HL-60 (cell line): ENCODE measurements around the gene ZFP36L1.

Experiments
- GABPA ChIP-seq: IDR thresholded peaks from 2 replicates; pipeline ENCODE4 v1.6.1; 2012; ENCODE audit warnings: low read depth
- POLR2AphosphoS5 ChIP-seq: IDR thresholded peaks from 2 replicates; pipeline ENCODE4 v1.6.1; 2012; ENCODE audit warnings: low read depth
- TF ChIP-seq, protein P1 (sequence below): IDR thresholded peaks from one replicate; pipeline ENCODE4 v1.5.1; 2011; ENCODE audit warnings: low read length, control low read depth, inconsistent platforms; ENCODE audit not compliant: insufficient read depth

- TF ChIP-seq GABPA (no peak), POLR2AphosphoS5 (no peak)
- TF ChIP-seq, protein P1, sequence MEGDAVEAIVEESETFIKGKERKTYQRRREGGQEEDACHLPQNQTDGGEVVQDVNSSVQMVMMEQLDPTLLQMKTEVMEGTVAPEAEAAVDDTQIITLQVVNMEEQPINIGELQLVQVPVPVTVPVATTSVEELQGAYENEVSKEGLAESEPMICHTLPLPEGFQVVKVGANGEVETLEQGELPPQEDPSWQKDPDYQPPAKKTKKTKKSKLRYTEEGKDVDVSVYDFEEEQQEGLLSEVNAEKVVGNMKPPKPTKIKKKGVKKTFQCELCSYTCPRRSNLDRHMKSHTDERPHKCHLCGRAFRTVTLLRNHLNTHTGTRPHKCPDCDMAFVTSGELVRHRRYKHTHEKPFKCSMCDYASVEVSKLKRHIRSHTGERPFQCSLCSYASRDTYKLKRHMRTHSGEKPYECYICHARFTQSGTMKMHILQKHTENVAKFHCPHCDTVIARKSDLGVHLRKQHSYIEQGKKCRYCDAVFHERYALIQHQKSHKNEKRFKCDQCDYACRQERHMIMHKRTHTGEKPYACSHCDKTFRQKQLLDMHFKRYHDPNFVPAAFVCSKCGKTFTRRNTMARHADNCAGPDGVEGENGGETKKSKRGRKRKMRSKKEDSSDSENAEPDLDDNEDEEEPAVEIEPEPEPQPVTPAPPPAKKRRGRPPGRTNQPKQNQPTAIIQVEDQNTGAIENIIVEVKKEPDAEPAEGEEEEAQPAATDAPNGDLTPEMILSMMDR, result no peak
Observed at GRCh38 chr14:68806526-68807147, 13.8 kb upstream of the ZFP36L1 start.
